Prostate gland (tissue), 2 donors: ENCODE measurements around the gene RABEP2. TPM values are rescaled to one million over a fixed set of nuclear protein-coding genes. Genes with fewer than 3 reads are reported as not detected.

ENCODE experiments used
- DNase-seq: peaks from one replicate; pipeline ENCODE4 v3.0.0-alpha.2; 2019; ENCODE audit warnings: low spot score
- H3K27ac ChIP-seq, 2 donors: fragments of 200-600 bp; sonication (generic); 2 replicates each; pipeline ENCODE4 v1.5.1; 2017 to 2019
- H3K27me3 ChIP-seq: fragments of 200-600 bp; sonication (generic); replicated peaks from 2 replicates; pipeline ENCODE4 v1.5.1; 2019; ENCODE audit not compliant: insufficient read depth
- H3K36me3 ChIP-seq, 2 donors: fragments of 200-600 bp; sonication (generic); 1 replicate in 1 of 2; 2 replicates in 1 of 2; pipeline versions ENCODE4 v1.5.1 to v1.8.1; 2017 to 2019
- H3K4me1 ChIP-seq: fragments of 200-600 bp; sonication (generic); replicated peaks from 2 replicates; pipeline ENCODE4 v1.5.1; 2019
- H3K4me3 ChIP-seq, 2 donors: fragments of 200-600 bp; sonication (generic); 2 replicates each; pipeline ENCODE4 v1.5.1; 2017 to 2019
- H3K9me3 ChIP-seq: fragments of 200-600 bp; sonication (generic); 2 replicates; pipeline ENCODE4 v1.5.1; 2017
- CTCF ChIP-seq, 4 experiments: fragments of 200-600 bp in 2 of 4; fragments of 450-650 bp in 2 of 4; sonication (generic) in 2 of 4; IDR thresholded peaks; 1 replicate in 3 of 4; 2 replicates in 1 of 4; pipeline ENCODE4 v1.5.1; 2016 to 2019; ENCODE audit warnings: antibody characterized with exemption in 4 of 4, mild to moderate bottlenecking in 2 of 4, moderate library complexity in 2 of 4
- POLR2A ChIP-seq: fragments of 450-650 bp; IDR thresholded peaks from one replicate; pipeline ENCODE4 v1.6.1; 2016; ENCODE audit warnings: antibody characterized with exemption, mild to moderate bottlenecking
- POLR2AphosphoS5 ChIP-seq: sonication (generic); formaldehyde crosslinking; IDR thresholded peaks from one replicate; pipeline ENCODE4 v1.6.1; 2017; ENCODE audit warnings: antibody characterized with exemption
- WGBS: methylation state at CpG from one replicate; pipeline ENCODE4 v1.1.5; 2018; 5-methylcytosine and 5-hydroxymethylcytosine counted together
- intact Hi-C: fragments of 100-400 bp; cut with DNase I; formaldehyde crosslinking; loops from one replicate; pipeline ENCODE4 v1.14.2; 2022
- total RNA-seq, 2 donors: library from RNA; depleted of rRNA; stranded (reverse); fragments of >200 nt; gene quantifications; one replicate each; pipeline ENCODE4 v1.1.0, GENCODE V29; 2016

Gene RABEP2
- total RNA-seq, 2 donors from 2014 or later, result 128 to 139 TPM

DNA sequence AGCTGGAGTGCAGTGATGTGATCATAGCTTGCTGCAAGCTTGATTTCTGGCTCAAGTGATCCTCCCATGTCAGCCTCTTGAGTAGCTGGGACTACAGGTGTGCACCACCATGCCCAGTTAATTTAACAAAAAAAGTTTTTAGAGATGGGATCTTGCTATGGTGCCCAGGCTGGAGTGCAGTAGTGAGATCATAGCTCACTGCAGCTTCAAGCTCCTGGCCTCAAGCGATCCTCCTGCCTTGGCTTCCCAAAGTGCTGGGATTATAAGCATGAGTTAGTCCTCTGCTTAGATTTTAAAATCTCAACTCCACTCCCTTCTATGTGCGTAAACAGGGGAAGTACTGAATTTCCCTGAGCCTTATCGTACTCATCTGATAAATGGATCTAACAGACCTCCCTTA, 6.3 kb downstream of the RABEP2 start:
- WGBS, result 93% methylated on average over 3 of the region's 3 CpGs
- intact Hi-C loops, result no loop called here
- TF ChIP-seq CTCF (IDR thresholded peaks at IDR 0.05) (no peak), POLR2A (no peak), POLR2AphosphoS5 (no peak)
- DNase-seq, result no peak
- Histone ChIP-seq H3K4me1 (no peaks in the 10 kb centered on the region), H3K9me3 (no peaks in the 10 kb centered on the region), H3K36me3 (peaks cover 7 to 12% of the 10 kb centered on the region in 2 donors), H3K27ac (no peak overlapping the region), H3K27me3 (no peaks in the 10 kb centered on the region), H3K4me3 (no peak overlapping the region)

DNA sequence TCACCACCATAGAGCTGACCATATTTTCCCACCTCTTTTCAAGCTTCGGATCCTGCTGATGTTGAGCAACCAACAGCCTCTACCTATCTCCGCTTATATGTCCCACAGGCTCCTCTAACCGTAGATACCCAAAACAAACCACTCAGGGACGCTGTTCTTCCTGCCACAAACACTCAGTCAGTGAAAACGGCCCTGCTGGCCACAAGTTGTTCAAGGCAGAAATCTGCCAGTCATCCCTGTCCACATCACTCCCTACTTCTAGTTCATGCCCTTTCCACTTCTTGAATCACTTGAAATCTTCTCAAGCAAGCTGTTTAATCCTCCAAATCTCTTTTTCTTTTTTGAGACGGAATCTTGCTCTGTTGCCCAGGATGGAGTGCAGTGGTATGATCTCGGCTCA, 7.9 kb downstream of the RABEP2 start:
- Histone ChIP-seq H3K27me3 (no peaks in the 10 kb centered on the region), H3K36me3 (peaks cover 10 to 12% of the 10 kb centered on the region in 2 donors), H3K4me1 (no peaks in the 10 kb centered on the region), H3K9me3 (no peaks in the 10 kb centered on the region), H3K4me3 (no peak overlapping the region), H3K27ac (no peak overlapping the region)
- 92% methylated on average over 7 of the region's 7 CpGs for WGBS
- intact Hi-C loops, result no loop called here
- no peak for DNase-seq
- no peak for TF ChIP-seq POLR2A

DNA sequence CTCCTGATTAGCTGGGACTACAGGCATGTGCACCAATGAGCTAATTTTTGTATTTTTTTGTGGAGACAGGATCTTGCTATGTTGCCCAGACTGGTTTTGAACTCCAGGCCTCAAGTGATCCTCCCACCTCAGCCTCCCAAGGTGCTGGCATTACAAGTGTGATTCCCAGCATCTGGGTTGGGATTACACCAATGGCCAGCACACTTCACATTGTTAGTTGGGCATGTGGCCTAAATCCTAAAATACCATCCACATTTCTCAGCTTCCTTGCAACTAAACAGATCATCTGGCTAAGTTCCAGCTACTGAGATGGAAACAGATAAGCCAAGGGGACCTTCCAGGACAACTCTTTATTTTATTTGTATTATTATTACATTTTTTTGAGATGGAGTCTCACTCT, 9.9 kb downstream of the RABEP2 start:
- Histone ChIP-seq H3K27me3 (no peaks in the 10 kb centered on the region), H3K4me1 (no peaks in the 10 kb centered on the region), H3K36me3 (peaks cover 10 to 12% of the 10 kb centered on the region in 2 donors), H3K9me3 (no peaks in the 10 kb centered on the region), H3K27ac (no peak overlapping the region), H3K4me3 (no peak overlapping the region)
- TF ChIP-seq POLR2A (no peak), CTCF (IDR thresholded peaks at IDR 0.05) (no peak), POLR2AphosphoS5 (no peak)
- DNase-seq, result no peak
- intact Hi-C loops, result no loop called here

GRCh38 chr16:28913946-28914724, 10.9 kb downstream of the RABEP2 start:
- DNase-seq, result no peak
- H3K4me1 ChIP-seq, result no peaks in the 10 kb centered on the region
- WGBS, result 95% methylated on average over 28 of the region's 29 CpGs

GRCh38 chr16:28912558-28912957, 12.5 kb downstream of the RABEP2 start:
- Histone ChIP-seq H3K27ac (no peak overlapping the region), H3K27me3 (no peaks in the 10 kb centered on the region), H3K4me1 (no peaks in the 10 kb centered on the region), H3K4me3 (no peak overlapping the region), H3K36me3 (peaks cover 10 to 12% of the 10 kb centered on the region in 2 donors), H3K9me3 (no peaks in the 10 kb centered on the region)
- TF ChIP-seq POLR2AphosphoS5 (no peak), POLR2A (no peak), CTCF (IDR thresholded peaks at IDR 0.05) (no peak)
- no peak for DNase-seq
- 95% methylated on average over 12 of the region's 12 CpGs for WGBS
- intact Hi-C loops, result no loop called here

More at GRCh38 chr16:28913946-28914724, 10.9 kb downstream of the RABEP2 start:
- intact Hi-C loops, result no loop called here
- H3K27me3 ChIP-seq, result no peaks in the 10 kb centered on the region
- no peak overlapping the region for H3K4me3 ChIP-seq
- H3K27ac ChIP-seq, result no peak overlapping the region
- peaks cover 9 to 10% of the 10 kb centered on the region in 2 donors for H3K36me3 ChIP-seq
- TF ChIP-seq POLR2A, result no peak
- no peak for TF ChIP-seq CTCF (IDR thresholded peaks at IDR 0.05)
- no peaks in the 10 kb centered on the region for H3K9me3 ChIP-seq
